ENCODE results near the gene TRIM28. TPM values are rescaled to one million over a fixed set of nuclear protein-coding genes. Genes with fewer than 3 reads are reported as not detected.
"Not testable (repeated sequence)": the region's sequence is repeated elsewhere in the genome, so short reads cannot be mapped to it uniquely, and the experiment has no call there.

Gene TRIM28
- total and polyA plus RNA-seq, 2 donors (not counting 1 experiment from before 2014, with no cell fraction given): 160 to 325 TPM

GRCh38 chr19:58575183-58576041 is 31.5 kb downstream of the TRIM28 start:
- Histone ChIP-seq H3K4me3 (replicated peaks in 1 of 4; ENCODE audit: control extremely low read depth in 1 of 4, insufficient read depth in 1 of 4, low read depth in 3 of 4, low read length in 4 of 4) (peak overlapping the region; percentile 52 to 86 (median 64)), H4K20me1 (ENCODE audit: control insufficient read depth, extremely low read depth, insufficient read depth, low read length) (no peaks in the 10 kb centered on the region), H3K27me3 (ENCODE audit: control insufficient read depth, insufficient read depth, low read length) (no peaks in the 10 kb centered on the region), H3K9ac (ENCODE audit: insufficient read depth, low read length) (peak overlapping the region; percentile 97), H3K79me2 (ENCODE audit: control insufficient read depth, insufficient read depth, low read length) (peaks cover 17% of the 10 kb centered on the region), H3K36me3 (ENCODE audit: control insufficient read depth, insufficient read depth, low read length) (peaks cover 6% of the 10 kb centered on the region), H2AFZ (ENCODE audit: low read length) (peak overlapping the region; percentile 9), H3K4me2 (ENCODE audit: extremely low read depth, insufficient read depth, low read length) (peak overlapping the region; percentile 98), H3K4me1 (ENCODE audit: control insufficient read depth, extremely low read depth, insufficient read depth, low read length) (peaks cover 11% of the 10 kb centered on the region), H3K9me3 (ENCODE audit: control insufficient read depth, insufficient read depth, low read depth, low read length) (no peaks in the 10 kb centered on the region), H3K27ac (ENCODE audit: insufficient read depth, low read length) (peak overlapping the region; percentile 95)
- DNase-seq (ENCODE audit: low read depth in 2 of 2): peak; percentile 89 to 91
- TF ChIP-seq CTCF (conservative IDR thresholded peaks at IDR 0.05 in 1 of 2, IDR thresholded peaks at IDR 0.05 in 1 of 2; ENCODE audit: low read depth in 1 of 2, low read length in 2 of 2) (no peak), EZH2 (IDR thresholded peaks at IDR 0.05; ENCODE audit: low read length, missing control alignments) (no peak)

DNA sequence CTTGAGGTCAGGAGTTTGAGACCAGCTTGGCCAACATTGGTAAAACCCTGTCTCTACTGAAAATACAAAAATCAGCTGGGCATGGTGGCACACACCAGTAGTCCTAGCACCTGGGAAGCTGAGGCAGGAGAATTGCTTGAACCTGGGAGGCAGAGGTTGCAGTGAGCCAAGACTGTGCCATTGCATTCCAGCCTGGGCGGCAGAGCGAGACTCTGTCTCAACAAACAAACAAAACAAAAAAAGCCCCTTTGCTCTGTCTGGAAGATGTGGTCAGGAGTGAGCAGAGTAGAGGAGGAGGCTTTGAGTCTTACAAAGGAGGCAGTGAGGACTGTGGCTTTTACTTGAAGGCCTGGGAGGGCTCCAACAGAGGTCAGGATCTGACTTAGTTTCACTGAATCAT is 33.7 kb downstream of the TRIM28 start:
- Histone ChIP-seq H3K79me2 (ENCODE audit: control insufficient read depth, insufficient read depth, low read length) (peaks cover 13% of the 10 kb centered on the region), H3K4me1 (ENCODE audit: control insufficient read depth, extremely low read depth, insufficient read depth, low read length) (peaks cover 12% of the 10 kb centered on the region)
- H3K9ac ChIP-seq (ENCODE audit: insufficient read depth, low read length); H2AFZ ChIP-seq (ENCODE audit: low read length); H3K27me3 ChIP-seq (ENCODE audit: control insufficient read depth, insufficient read depth, low read length); H3K9me3 ChIP-seq (ENCODE audit: control insufficient read depth, insufficient read depth, low read depth, low read length); DNase-seq (ENCODE audit: low read depth in 2 of 2); H3K36me3 ChIP-seq (ENCODE audit: control insufficient read depth, insufficient read depth, low read length); H3K4me3 ChIP-seq (replicated peaks in 1 of 4; ENCODE audit: control extremely low read depth in 1 of 4, insufficient read depth in 1 of 4, low read depth in 3 of 4, low read length in 4 of 4); H4K20me1 ChIP-seq (ENCODE audit: control insufficient read depth, extremely low read depth, insufficient read depth, low read length); H3K4me2 ChIP-seq (ENCODE audit: extremely low read depth, insufficient read depth, low read length); H3K27ac ChIP-seq (ENCODE audit: insufficient read depth, low read length): not testable (repeated sequence)

GRCh38 chr19:58578012-58578925 is 34.4 kb downstream of the TRIM28 start:
- Histone ChIP-seq H3K4me1 (ENCODE audit: control insufficient read depth, extremely low read depth, insufficient read depth, low read length) (peaks cover 12% of the 10 kb centered on the region), H4K20me1 (ENCODE audit: control insufficient read depth, extremely low read depth, insufficient read depth, low read length) (no peaks in the 10 kb centered on the region), H3K9ac (ENCODE audit: insufficient read depth, low read length) (no peak overlapping the region), H3K4me2 (ENCODE audit: extremely low read depth, insufficient read depth, low read length) (no peak overlapping the region), H3K9me3 (ENCODE audit: control insufficient read depth, insufficient read depth, low read depth, low read length) (no peaks in the 10 kb centered on the region), H3K4me3 (replicated peaks in 1 of 4; ENCODE audit: control extremely low read depth in 1 of 4, insufficient read depth in 1 of 4, low read depth in 3 of 4, low read length in 4 of 4) (no peak overlapping the region), H3K27me3 (ENCODE audit: control insufficient read depth, insufficient read depth, low read length) (no peaks in the 10 kb centered on the region), H3K27ac (ENCODE audit: insufficient read depth, low read length) (no peak overlapping the region), H3K79me2 (ENCODE audit: control insufficient read depth, insufficient read depth, low read length) (peaks cover 13% of the 10 kb centered on the region), H2AFZ (ENCODE audit: low read length) (no peak overlapping the region), H3K36me3 (ENCODE audit: control insufficient read depth, insufficient read depth, low read length) (peaks cover 11% of the 10 kb centered on the region)
- no peak for DNase-seq (ENCODE audit: low read depth in 2 of 2)
- no peak for TF ChIP-seq EZH2 (IDR thresholded peaks at IDR 0.05; ENCODE audit: low read length, missing control alignments)
- TF ChIP-seq CTCF (conservative IDR thresholded peaks at IDR 0.05 in 1 of 2, IDR thresholded peaks at IDR 0.05 in 1 of 2; ENCODE audit: low read depth in 1 of 2, low read length in 2 of 2): no peak
